OCI-LY1 (cell line): Measurements from ENCODE around the gene PRRT1.

Experiments used
- EZH2 ChIP-seq: fragments of 200-600 bp; sonication (generic), shearing (Covaris generic); IDR thresholded peaks from 2 replicates; pipeline ENCODE4 v1.8.0; 2017; ENCODE audit warnings: borderline replicate concordance, mixed run types, mild to moderate bottlenecking, antibody characterized with exemption, low read length, moderate library complexity, mixed read lengths
- TF ChIP-seq, protein P1 (sequence below): fragments of 200-600 bp; sonication (generic), shearing (Covaris generic); IDR thresholded peaks from 2 replicates; pipeline ENCODE4 v1.5.1; 2017; ENCODE audit warnings: mild to moderate bottlenecking, antibody characterized with exemption, low read length, moderate library complexity, mixed read lengths

DNA sequence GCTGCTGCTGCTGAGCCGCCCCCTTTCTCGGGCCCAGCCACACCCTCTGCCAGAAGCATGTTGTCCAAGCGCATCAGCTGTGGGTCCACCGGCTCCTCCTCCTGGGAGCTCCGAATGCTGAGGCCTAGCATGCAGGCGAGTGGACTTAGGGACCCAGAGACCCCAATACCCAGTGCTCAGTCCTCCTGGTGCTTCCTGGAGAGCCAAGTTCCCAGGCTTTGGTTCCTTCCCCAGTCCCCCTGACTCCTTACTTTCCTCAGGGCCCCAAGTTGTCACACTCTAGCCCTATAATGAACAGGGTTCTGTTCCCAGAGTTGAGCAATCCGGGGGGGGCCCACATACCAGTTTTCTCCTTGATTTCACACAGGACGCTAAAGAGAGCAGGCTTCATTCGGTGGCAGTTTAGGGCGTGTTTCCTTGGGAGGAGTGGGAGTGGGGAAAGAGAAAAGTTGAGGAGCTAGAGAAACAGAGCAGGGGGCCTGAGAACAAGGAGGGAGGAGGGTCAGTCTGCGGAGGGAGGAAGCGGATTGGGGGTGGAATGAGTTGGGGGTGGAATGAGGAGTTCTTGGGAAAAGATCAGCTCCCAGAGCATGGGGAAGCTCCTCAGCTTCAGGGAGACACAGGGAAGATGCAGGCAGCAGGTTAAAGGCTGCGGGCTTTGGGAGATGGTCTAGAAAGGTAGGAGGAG lies 36.8 kb upstream of the PRRT1 start:
- TF ChIP-seq, protein P1, sequence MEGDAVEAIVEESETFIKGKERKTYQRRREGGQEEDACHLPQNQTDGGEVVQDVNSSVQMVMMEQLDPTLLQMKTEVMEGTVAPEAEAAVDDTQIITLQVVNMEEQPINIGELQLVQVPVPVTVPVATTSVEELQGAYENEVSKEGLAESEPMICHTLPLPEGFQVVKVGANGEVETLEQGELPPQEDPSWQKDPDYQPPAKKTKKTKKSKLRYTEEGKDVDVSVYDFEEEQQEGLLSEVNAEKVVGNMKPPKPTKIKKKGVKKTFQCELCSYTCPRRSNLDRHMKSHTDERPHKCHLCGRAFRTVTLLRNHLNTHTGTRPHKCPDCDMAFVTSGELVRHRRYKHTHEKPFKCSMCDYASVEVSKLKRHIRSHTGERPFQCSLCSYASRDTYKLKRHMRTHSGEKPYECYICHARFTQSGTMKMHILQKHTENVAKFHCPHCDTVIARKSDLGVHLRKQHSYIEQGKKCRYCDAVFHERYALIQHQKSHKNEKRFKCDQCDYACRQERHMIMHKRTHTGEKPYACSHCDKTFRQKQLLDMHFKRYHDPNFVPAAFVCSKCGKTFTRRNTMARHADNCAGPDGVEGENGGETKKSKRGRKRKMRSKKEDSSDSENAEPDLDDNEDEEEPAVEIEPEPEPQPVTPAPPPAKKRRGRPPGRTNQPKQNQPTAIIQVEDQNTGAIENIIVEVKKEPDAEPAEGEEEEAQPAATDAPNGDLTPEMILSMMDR, result no peak
- TF ChIP-seq EZH2, result no peak
